K562 (cell line): ENCODE measurements around the gene NR0B2. TPM values are rescaled to one million over a fixed set of nuclear protein-coding genes. Genes with fewer than 3 reads are reported as not detected.
A peak's percentile ranks its signal among the peaks of the same experiment; 100 is the strongest.

Experiments used
- ARHGAP35 ChIP-seq: fragments of 450-650 bp; IDR thresholded peaks from 2 replicates; pipeline ENCODE4 v1.6.1; 2018; ENCODE audit not compliant: partially characterized antibody
- ATF1 ChIP-seq, 2 experiments: fragments of 450-650 bp in 1 of 2; IDR thresholded peaks; 2 replicates each; pipeline ENCODE4 v1.6.1; 2016; ENCODE audit warnings: missing compliant biosample characterization in 1 of 2, missing genetic modification characterization in 1 of 2
- E2F8 ChIP-seq: fragments of 450-650 bp; IDR thresholded peaks from 2 replicates; pipeline ENCODE4 v1.7.1; 2018; ENCODE audit warnings: mild to moderate bottlenecking, low read depth; ENCODE audit not compliant: partially characterized antibody
- GTF3C2 ChIP-seq: IDR thresholded peaks from 3 replicates; pipeline ENCODE4 v1.6.1; 2011; ENCODE audit warnings: borderline replicate concordance, mild to moderate bottlenecking, moderate library complexity; ENCODE audit not compliant: insufficient read length; ENCODE audit errors: extremely low read depth
- KAT7 ChIP-seq: sonication (generic); formaldehyde crosslinking; IDR thresholded peaks from 2 replicates; pipeline ENCODE4 v1.8.0; 2022; ENCODE audit warnings: missing genetic modification reagents, mild to moderate bottlenecking, borderline replicate concordance
- LARP7 ChIP-seq: fragments of 450-650 bp; IDR thresholded peaks from 2 replicates; pipeline ENCODE4 v1.6.1; 2016
- MTA2 ChIP-seq: fragments of 450-650 bp; IDR thresholded peaks from 2 replicates; pipeline ENCODE4 v1.6.1; 2016; ENCODE audit warnings: low read depth
- MYNN ChIP-seq, 2 experiments: sonication (generic); formaldehyde crosslinking in 1 of 2; IDR thresholded peaks; 2 replicates each; pipeline versions ENCODE4 v1.5.0 to v1.6.1; 2016 to 2020; ENCODE audit warnings: antibody characterized with exemption in 1 of 2, missing genetic modification reagents in 1 of 2
- PATZ1 ChIP-seq: fragments of 250-450 bp; sonication (Bioruptor Pico); IDR thresholded peaks from 2 replicates; pipeline ENCODE4 v1.5.0; 2020; ENCODE audit warnings: mild to moderate bottlenecking, borderline replicate concordance
- RUNX1 ChIP-seq: sonication (generic); IDR thresholded peaks from 2 replicates; pipeline ENCODE4 v1.6.1; 2016; ENCODE audit warnings: antibody characterized with exemption, low read depth
- SMAD4 ChIP-seq: fragments of 250-450 bp; sonication (Bioruptor Pico); conservative IDR thresholded peaks from 2 replicates; pipeline ENCODE4 v1.8.0; 2021; ENCODE audit warnings: inconsistent platforms, mild to moderate bottlenecking, moderate library complexity
- TBL1XR1 ChIP-seq, 2 experiments: IDR thresholded peaks; 2 replicates each; pipeline ENCODE4 v1.6.1; 2012; ENCODE audit warnings: improper control_type of control experiment in 2 of 2, low read length in 2 of 2, mild to moderate bottlenecking in 1 of 2
- TCF3 ChIP-seq: sonication (generic); formaldehyde crosslinking; IDR thresholded peaks from 2 replicates; pipeline ENCODE4 v1.4.0; 2020; ENCODE audit warnings: mild to moderate bottlenecking, missing genetic modification reagents
- ZNF12 ChIP-seq: sonication (generic); formaldehyde crosslinking; IDR thresholded peaks from 2 replicates; pipeline ENCODE4 v1.4.0; 2020; ENCODE audit warnings: mild to moderate bottlenecking, missing genetic modification reagents
- polyA plus RNA-seq, 8 experiments: library from polyadenylated mRNA; depleted of rRNA in 4 of 8; stranded (reverse) in 5 of 8; unstranded in 3 of 8; fragments of >200 nt; fragmentation: Nextera tagmentation in 2 of 8; fragmentation: Illumina TruSeq in 1 of 8; extraction: Ambion mirVana in 2 of 8; extraction: Trizol in 1 of 8; gene quantifications; 2 replicates each; pipeline versions ENCODE4 v1.2.1 to v1.2.3, GENCODE V29; 2011 to 2014; ENCODE audit warnings: inconsistent platforms in 1 of 8, missing spikeins in 1 of 8
- total RNA-seq, 7 experiments: library from RNA; depleted of rRNA in 6 of 7; stranded (reverse); fragments of >200 nt in 6 of 7; fragmentation: Illumina TruSeq in 2 of 7; extraction: Trizol in 2 of 7; gene quantifications; 2 replicates each; pipeline versions ENCODE4 v1.2.1 to v1.2.3, GENCODE V29; 2011 to 2021; ENCODE audit warnings: low replicate concordance in 1 of 7
- TF ChIP-seq, protein P1 (sequence below): fragments of 150-350 bp; IDR thresholded peaks from 2 replicates; pipeline ENCODE4 v1.6.1; 2014; ENCODE audit warnings: low read depth, mild to moderate bottlenecking, low read length, borderline replicate concordance
- TF ChIP-seq, protein P2 (sequence below): fragments of 450-650 bp; IDR thresholded peaks from one replicate; pipeline ENCODE4 v1.6.1; 2018; ENCODE audit warnings: mild to moderate bottlenecking, moderate library complexity; ENCODE audit not compliant: partially characterized antibody

The NR0B2 gene
- total and polyA plus RNA-seq, 9 of the 15 experiments (the other 6 are each of a cell fraction or from before 2014, with no cell fraction given), result not detected

- TF ChIP-seq, protein P1, sequence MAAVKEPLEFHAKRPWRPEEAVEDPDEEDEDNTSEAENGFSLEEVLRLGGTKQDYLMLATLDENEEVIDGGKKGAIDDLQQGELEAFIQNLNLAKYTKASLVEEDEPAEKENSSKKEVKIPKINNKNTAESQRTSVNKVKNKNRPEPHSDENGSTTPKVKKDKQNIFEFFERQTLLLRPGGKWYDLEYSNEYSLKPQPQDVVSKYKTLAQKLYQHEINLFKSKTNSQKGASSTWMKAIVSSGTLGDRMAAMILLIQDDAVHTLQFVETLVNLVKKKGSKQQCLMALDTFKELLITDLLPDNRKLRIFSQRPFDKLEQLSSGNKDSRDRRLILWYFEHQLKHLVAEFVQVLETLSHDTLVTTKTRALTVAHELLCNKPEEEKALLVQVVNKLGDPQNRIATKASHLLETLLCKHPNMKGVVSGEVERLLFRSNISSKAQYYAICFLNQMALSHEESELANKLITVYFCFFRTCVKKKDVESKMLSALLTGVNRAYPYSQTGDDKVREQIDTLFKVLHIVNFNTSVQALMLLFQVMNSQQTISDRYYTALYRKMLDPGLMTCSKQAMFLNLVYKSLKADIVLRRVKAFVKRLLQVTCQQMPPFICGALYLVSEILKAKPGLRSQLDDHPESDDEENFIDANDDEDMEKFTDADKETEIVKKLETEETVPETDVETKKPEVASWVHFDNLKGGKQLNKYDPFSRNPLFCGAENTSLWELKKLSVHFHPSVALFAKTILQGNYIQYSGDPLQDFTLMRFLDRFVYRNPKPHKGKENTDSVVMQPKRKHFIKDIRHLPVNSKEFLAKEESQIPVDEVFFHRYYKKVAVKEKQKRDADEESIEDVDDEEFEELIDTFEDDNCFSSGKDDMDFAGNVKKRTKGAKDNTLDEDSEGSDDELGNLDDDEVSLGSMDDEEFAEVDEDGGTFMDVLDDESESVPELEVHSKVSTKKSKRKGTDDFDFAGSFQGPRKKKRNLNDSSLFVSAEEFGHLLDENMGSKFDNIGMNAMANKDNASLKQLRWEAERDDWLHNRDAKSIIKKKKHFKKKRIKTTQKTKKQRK, result no peak
- TF ChIP-seq PATZ1 (CRISPR knock-in tag), result no peak
- no peak for TF ChIP-seq MTA2
- no peak for TF ChIP-seq E2F8
- no peak for TF ChIP-seq RUNX1
- TF ChIP-seq ARHGAP35, result no peak
- no peak for TF ChIP-seq SMAD4 (CRISPR knock-in tag)
- TF ChIP-seq ZNF12 (CRISPR knock-in tag), result 0 out of 2 replicates have a peak, but pooled peaks have one; percentile 11
- TF ChIP-seq ATF1 (CRISPR knock-in tag; IDR thresholded peaks at IDR 0.05), result no peak
- TF ChIP-seq ATF1 (tag; IDR thresholded peaks at IDR 0.05), result no peak
- TF ChIP-seq TBL1XR1 (IDR thresholded peaks at IDR 0.05; ENCODE audit: low read length in 2 of 2), result no peak
- TF ChIP-seq MYNN (IDR thresholded peaks at IDR 0.05), result no peak
- no peak for TF ChIP-seq MYNN (CRISPR knock-in tag; IDR thresholded peaks at IDR 0.05)
- TF ChIP-seq LARP7, result no peak
- no peak for TF ChIP-seq KAT7 (CRISPR knock-in tag)
- TF ChIP-seq, protein P2, sequence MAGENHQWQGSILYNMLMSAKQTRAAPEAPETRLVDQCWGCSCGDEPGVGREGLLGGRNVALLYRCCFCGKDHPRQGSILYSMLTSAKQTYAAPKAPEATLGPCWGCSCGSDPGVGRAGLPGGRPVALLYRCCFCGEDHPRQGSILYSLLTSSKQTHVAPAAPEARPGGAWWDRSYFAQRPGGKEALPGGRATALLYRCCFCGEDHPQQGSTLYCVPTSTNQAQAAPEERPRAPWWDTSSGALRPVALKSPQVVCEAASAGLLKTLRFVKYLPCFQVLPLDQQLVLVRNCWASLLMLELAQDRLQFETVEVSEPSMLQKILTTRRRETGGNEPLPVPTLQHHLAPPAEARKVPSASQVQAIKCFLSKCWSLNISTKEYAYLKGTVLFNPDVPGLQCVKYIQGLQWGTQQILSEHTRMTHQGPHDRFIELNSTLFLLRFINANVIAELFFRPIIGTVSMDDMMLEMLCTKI, result no peak
- TF ChIP-seq GTF3C2, result no peak
- TF ChIP-seq TCF3 (CRISPR knock-in tag), result no peak
Observed at GRCh38 chr1:26960625-26960966, 46.8 kb upstream of the NR0B2 start (continued).
